D341Med (cell line): ENCODE measurements around the gene SNX12.

ENCODE experiments used
- DNase-seq: peaks from one replicate; pipeline ENCODE4 v3.0.0; 2012; ENCODE audit warnings: low spot score

SNX12 gene

GRCh38 chrX:71068044-71068918, at the start of gene SNX12:
SNX12 (minus strand) TSS chrX:71068334; CDS start chrX:71068306, 28 bp downstream.
- DNase-seq, result peak; percentile 86

- DNase-seq, result no peak
These were observed 49.2 kb upstream of the SNX12 start for GRCh38 chrX:71117358-71117757.

- no peak for DNase-seq
These were observed 43.8 kb upstream of the SNX12 start for GRCh38 chrX:71111921-71112431.

- no peak for DNase-seq
These were observed 43.2 kb upstream of the SNX12 start, which contains the start of gene IL2RG for GRCh38 chrX:71111141-71111843. IL2RG (minus strand) TSS chrX:71111577; CDS start chrX:71111539, 38 bp downstream.

- no peak for DNase-seq
These were observed 40.9 kb upstream of the SNX12 start for GRCh38 chrX:71109051-71109450.

GRCh38 chrX:71107762-71108360, 39.7 kb upstream of the SNX12 start:
- DNase-seq, result no peak

- no peak for DNase-seq
These were observed 39.1 kb upstream of the SNX12 start for GRCh38 chrX:71107245-71107644.

GRCh38 chrX:71106427-71106826, 38.3 kb upstream of the SNX12 start, which contains the start of gene CXorf65:
CXorf65 (minus strand) TSS chrX:71106740; CDS start chrX:71106556, 184 bp downstream.
- DNase-seq, result no peak

- no peak for DNase-seq
These were observed 37.5 kb upstream of the SNX12 start for GRCh38 chrX:71105628-71106027.

GRCh38 chrX:71103110-71103983, 35.2 kb upstream of the SNX12 start:
- no peak for DNase-seq

GRCh38 chrX:71102292-71102691, 34.2 kb upstream of the SNX12 start:
- DNase-seq, result no peak

GRCh38 chrX:71100581-71101505, 32.7 kb upstream of the SNX12 start:
- DNase-seq, result no peak

GRCh38 chrX:71099736-71100135, 31.6 kb upstream of the SNX12 start:
- no peak for DNase-seq

GRCh38 chrX:71098951-71099506, 30.9 kb upstream of the SNX12 start:
- no peak for DNase-seq

GRCh38 chrX:71098302-71098701, 30.2 kb upstream of the SNX12 start:
- DNase-seq, result peak; percentile 60

- DNase-seq, result no peak
These were observed 28.6 kb upstream of the SNX12 start for GRCh38 chrX:71096760-71097032.

GRCh38 chrX:71095981-71096759, 28.0 kb upstream of the SNX12 start:
- no peak for DNase-seq

GRCh38 chrX:71095555-71095980, 27.4 kb upstream of the SNX12 start, which contains the start of gene FOXO4:
FOXO4 (plus strand) TSS chrX:71095851; CDS start chrX:71096529, 678 bp downstream.
- DNase-seq, result peak; percentile 89

- DNase-seq, result no peak
These were observed 26.9 kb upstream of the SNX12 start for GRCh38 chrX:71095033-71095432.
